Epithelial cell of prostate (primary cell): Measurements from ENCODE around the gene HOMEZ.
A peak's percentile ranks its signal among the peaks of the same experiment; 100 is the strongest.
"Not testable (repeated sequence)": the region's sequence is repeated elsewhere in the genome, so short reads cannot be mapped to it uniquely, and the experiment has no call there.

Source experiments
- DNase-seq: peaks from one replicate; pipeline ENCODE4 v3.0.0-alpha.2; 2011; ENCODE audit warnings: low read depth, low spot score
- H3K27ac ChIP-seq: fragments of 450-650 bp; 2 replicates; pipeline ENCODE4 v1.5.1; 2017; ENCODE audit warnings: mild to moderate bottlenecking

Gene HOMEZ, protein sequence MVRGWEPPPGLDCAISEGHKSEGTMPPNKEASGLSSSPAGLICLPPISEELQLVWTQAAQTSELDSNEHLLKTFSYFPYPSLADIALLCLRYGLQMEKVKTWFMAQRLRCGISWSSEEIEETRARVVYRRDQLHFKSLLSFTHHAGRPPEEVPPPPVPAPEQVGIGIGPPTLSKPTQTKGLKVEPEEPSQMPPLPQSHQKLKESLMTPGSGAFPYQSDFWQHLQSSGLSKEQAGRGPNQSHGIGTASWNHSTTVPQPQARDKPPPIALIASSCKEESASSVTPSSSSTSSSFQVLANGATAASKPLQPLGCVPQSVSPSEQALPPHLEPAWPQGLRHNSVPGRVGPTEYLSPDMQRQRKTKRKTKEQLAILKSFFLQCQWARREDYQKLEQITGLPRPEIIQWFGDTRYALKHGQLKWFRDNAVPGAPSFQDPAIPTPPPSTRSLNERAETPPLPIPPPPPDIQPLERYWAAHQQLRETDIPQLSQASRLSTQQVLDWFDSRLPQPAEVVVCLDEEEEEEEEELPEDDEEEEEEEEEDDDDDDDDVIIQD

DNA sequence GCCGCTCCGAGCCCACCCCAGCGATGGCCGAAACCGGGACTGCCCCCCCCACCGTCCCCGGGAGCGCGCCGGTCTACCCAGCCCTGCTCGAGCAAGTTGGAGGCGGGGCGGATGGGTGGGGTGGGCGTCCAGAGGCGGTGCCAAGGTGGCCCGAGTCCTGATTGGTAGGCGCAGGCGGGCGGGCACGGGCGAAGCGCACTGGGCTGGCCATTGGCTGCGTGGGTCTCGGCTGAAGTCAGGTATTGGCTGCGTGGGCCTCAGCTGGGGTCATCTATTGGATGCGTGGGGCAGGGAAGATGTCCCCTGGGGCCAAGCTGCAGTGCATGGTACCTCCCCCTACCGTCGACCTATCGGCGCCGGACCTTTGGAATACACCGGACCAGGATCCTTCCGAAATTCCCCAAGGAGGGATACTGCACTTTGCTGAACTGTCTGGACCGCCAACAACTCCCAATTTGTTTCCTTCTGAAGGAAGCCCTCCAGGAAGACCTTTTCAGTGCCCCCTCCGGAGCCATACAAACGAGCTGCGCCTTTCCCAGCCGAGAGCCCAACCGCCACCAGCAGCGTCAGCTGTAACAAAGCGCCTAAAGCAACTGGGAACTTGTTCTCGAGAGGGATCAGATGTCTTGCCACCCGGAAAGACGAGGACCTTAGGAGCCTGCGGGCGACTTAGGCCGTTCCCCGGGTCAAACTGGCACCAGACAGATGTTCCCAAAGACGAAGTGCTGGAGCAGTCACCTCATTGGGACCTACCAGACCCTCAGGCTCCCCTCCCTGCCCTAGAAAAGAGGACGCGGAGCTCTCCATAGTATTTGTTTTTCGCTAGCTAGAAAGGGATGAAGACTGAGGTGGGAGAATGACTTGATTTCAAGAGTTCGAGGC, at the start of gene HOMEZ:
Gene HOMEZ, minus strand, starts transcription at position 113 of the 882 bp plus-strand sequence. CDS start 180 bp downstream, outside the sequence.
- peak; percentile 89 for DNase-seq
- peak within 1 kb of the TSS; percentile 83 for H3K27ac ChIP-seq

DNA sequence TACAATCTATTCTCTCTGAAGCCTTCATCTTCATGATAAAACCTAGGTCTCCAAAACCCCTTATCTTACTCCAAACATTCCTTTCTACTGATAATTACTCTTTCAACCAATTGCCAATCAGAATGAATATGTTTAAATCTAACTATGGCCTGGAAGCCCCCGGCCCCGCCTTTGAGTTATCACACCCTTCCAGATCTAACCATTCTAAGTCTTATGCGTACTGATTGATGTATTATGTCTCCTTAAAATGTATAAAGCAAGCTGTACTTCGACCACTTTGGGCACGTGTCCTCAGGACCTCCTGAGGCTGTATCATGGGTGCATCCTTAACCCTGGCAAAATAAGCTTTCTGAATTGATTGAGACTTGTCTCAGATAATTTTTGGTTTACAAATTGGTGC, 49.7 kb upstream of the HOMEZ start:
- no peak for DNase-seq
- no peak overlapping the region for H3K27ac ChIP-seq

DNA sequence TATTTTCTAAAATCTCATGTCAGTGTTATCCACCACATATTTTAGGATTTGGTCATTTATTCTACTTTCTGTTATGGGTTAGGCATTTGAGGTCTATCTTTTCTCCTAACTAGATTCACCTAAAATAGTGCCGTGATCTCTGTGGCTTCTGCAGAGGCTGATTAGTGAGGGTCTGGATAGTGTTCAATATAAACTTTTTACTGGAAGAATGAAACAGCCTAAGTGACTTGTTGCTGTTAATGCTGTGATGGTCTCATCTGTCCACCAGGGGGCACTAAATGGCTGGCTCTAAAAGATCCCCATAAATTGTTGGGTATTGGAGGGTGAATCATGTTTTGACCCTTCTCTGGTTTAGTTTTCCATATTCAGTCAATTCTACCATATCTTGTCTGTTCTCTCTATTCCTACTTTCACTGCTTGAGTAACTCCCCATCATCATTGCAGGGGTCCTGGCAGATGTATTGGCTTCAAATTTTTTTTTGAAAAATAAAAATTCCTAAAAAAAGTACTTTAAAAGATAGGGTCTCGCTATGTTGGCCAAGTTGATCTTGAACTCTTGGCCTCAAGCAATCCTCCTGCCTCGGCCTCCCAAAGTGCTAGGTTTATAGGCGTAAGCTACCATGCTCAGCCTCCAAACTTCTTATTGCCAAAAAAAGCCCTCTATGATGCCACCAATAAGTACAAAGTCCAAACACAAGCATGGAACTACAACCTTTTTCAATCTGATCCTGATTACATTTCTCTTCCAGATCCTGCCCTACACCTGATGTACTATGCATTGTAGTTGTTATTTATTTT, 42.2 kb upstream of the HOMEZ start:
- H3K27ac ChIP-seq: no peak overlapping the region
- DNase-seq: peak; percentile 10

DNA sequence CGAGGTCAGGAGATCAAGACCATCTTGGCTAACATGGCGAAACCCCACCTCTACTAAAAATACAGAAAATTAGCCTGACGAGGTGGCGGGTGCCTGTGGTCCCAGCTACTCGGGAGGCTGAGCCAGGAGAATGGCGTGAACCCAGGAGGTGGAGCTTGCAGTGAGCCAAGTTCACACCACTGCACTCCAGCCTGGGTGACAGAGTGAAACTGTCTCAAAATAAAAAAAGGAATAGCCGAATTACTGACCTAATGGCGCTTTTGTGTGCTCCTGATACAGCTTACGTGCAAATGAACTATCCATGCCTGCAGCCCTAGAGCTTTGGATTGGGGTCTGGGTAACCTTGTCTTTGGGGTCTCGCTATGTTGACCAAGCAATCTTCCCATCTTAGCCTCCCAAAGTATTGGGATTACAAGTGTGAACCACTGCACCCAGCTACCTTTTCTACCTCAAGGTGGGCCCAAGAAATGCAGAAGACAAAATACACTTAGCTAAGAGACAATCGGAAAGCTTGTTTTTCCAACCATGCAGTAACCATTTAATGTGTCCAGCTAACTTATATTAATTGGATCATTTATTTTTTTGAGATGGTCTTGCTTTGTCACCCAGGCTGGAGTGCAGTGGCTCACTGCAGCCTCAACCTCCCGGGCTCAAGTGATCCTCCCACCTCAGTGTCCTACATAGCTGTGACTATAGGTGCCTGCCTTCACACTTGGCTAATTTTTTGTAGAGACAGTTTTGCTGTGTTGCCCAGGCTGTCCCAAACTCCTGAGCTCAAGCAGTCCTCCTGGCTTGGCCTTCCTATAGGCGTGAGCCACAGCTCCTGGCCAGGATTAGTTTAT, 40.8 kb upstream of the HOMEZ start:
- DNase-seq: no peak
- no peak overlapping the region for H3K27ac ChIP-seq

DNA sequence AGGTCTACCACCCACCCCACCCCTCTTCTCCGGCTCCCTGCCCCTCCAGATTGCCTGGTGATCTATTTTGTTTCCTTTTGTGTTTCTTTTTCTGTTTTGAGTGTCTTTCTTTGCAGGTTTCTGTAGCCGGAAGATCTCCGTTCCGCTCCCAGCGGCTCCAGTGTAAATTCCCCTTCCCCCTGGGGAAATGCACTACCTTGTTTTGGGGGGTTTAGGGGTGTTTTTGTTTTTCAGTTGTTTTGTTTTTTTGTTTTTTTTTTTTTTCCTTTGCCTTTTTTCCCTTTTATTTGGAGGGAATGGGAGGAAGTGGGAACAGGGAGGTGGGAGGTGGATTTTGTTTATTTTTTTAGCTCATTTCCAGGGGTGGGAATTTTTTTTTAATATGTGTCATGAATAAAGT, 39.8 kb upstream of the HOMEZ start:
- H3K27ac ChIP-seq, DNase-seq: not testable (repeated sequence)

DNA sequence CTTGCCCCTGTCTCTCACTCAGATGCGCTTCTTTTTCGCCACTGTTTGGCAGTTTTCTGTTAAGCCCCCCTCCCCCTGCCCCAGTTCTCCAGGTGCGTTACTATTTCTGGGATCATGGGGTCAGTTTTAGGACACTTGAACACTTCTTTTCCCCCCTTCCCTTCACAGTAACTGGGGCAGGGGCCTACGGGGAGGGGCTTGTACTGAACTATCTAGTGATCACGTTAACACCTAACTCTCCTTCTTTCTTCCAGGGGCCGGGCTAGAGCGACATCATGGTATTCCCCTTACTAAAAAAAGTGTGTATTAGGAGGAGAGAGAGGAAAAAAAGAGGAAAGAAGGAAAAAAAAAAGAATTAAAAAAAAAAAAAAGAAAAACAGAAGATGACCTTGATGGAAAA, 39.1 kb upstream of the HOMEZ start:
- H3K27ac ChIP-seq: no peak overlapping the region
- no peak for DNase-seq

DNA sequence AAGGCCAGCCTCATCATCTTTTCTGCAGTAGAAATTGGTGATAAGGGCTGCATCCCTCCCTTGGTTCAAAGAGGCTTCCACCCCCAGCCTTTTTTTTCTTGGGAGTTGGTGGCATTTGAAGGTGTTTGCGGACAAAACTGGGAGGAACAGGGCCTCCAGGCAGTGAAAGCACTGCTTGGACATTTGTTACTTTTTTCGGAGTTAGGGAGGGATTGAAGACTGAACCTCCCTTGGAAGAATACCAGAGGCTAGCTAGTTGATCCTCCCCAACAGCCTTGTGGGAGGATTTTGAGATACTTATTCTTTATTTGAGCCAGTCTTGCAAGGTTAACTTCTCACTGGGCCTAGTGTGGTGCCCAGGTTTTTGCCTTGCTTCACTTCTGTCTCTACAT, 38.5 kb upstream of the HOMEZ start:
- H3K27ac ChIP-seq: no peak overlapping the region
- DNase-seq: no peak

DNA sequence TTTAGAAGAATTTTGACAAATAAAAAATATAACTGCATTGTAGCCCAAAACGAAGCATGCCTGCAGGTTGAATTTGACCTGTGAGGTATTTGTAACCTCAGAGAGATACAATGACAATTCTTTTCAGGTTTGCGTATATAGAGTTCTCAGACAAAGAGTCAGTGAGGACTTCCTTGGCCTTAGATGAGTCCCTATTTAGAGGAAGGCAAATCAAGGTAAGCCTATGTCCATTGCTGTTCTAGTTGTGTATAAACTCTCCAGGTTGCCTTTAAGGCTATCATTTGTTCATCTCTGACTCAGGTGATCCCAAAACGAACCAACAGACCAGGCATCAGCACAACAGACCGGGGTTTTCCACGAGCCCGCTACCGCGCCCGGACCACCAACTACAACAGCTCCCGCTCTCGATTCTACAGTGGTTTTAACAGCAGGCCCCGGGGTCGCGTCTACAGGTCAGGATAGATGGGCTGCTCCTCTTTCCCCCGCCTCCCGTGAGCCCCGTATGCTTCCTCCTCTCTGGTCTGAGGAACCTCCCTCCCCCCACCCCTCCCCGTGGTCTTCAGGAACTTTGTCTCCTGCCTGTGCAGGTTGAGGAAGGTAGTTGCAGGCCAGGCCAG, 38.0 kb upstream of the HOMEZ start:
- no peak overlapping the region for H3K27ac ChIP-seq
- DNase-seq: no peak

DNA sequence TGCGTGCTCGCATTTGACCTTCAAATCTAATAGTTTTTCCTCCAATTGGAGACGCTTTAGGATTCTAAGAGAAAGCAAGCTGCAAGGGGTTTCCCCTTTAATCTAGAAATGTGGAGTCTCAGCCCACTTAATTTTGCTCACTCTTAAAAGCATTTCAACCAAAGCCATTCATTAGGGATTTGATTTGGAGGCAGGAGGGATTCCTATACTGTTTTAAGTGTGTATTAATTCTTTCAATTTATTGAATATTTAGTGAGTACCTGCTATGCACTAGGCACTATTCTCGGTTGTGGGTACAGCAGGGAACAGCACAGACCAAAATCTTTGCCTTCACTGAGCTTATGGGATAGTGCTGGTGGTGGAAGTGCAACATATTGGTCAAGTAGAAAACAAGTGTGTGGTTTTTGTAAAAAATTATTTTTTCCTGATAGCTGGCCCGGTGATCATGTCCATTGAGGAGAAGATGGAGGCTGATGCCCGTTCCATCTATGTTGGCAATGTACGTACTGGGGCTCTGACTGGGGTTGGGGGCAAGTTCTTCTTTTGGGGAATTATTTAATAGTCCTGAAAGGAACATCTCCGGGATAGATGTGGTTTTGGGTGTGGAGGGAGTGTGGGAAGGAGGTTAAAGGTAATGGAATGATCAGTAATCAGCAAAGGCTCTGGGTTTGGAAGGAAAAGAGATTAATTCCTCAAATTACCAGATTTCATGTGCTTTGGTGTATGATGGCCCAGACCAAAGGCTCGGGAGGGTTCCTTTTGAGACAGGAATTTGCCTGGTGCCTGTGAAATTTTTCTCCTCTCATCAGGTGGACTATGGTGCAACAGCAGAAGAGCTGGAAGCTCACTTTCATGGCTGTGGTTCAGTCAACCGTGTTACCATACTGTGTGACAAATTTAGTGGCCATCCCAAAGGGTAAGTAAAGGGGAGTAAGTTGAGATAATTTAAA, 36.9 kb upstream of the HOMEZ start:
- DNase-seq: no peak
- H3K27ac ChIP-seq: peak overlapping the region; percentile 86

DNA sequence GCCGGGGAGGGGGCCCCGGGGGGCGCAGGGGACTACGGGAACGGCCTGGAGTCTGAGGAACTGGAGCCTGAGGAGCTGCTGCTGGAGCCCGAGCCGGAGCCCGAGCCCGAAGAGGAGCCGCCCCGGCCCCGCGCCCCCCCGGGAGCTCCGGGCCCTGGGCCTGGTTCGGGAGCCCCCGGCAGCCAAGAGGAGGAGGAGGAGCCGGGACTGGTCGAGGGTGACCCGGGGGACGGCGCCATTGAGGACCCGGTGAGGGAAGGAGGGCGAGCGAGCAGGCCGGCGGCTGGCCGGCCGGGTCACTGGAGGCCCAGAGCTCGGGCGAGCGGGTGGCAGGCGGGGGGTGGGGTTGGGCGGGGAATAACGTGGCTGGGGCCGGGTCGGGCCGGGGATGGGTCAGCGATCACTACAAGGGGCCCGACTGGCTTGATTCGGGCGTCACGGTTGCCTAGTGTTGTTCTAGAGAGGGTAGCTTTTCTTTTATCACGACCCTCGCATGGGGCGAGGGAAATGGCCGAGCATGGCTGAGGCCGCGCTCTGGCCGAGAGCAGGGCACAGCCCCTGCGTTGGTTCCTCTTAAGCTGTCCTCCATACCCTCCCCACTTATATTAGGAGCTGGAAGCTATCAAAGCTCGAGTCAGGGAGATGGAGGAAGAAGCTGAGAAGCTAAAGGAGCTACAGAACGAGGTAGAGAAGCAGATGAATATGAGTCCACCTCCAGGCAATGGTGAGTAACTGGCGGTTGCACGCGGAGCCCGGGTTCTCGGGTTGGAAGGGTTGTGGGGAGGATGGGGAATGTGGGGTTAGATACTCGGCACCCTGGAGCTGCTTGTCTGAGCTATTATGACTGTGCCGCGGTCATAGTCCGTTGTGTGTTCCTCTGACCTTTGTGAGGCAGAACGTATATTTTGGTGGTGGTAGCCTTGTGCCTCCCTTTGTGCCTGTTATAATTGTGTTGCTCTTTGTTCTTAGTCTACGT, 35.9 kb upstream of the HOMEZ start:
- H3K27ac ChIP-seq: peak overlapping the region; percentile 86
- DNase-seq: no peak

DNA sequence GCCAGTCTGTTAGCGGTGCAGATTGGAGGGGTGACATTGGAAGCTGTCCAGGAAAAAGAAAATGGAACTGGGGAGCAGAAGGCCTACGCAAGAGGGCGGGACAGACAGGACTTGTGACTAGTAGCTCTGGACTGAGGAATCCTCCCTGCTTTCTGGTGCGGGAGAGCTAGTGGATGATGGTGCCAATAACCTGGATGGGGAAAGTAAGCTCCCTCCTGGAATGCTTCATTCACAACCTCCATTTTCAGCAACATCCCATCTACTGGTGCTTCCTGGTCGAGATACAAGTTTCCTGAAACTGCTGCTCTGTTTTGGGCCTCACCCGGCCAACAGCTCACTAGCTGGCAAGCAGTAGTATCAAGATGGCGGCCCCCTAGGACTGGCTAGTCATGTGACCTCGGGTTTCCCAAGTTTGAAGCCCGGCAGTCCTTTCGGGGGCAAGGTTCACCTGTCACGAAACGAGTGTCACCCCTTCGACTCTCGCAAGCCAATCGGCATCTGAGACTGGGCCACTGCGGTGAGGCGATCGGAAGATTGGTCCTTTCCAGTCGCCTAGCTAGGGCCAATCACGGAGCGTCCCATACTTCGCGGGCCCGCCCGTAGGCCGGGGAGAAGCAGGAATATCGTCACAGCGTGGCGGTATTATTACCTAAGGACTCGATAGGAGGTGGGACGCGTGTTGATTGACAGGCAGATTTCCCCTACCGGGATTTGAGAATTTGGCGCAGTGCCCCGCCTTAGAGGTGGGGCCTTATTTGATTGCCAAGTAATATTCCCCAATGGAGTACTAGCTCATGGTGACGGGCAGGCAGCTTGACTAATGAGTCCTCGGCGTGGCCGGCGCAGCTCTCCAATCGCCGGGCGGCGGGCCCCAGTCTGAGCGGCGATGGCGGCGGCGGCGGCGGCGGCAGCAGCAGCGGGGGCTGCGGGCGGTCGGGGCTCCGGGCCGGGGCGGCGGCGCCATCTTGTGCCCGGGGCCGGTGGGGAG, 34.9 kb upstream of the HOMEZ start, which contains the start of gene PABPN1:
Gene PABPN1, plus strand, starts transcription at position 874 of the 988 bp plus-strand sequence. Its CDS starts 13 bp downstream, at position 887.
- peak within 1 kb of the TSS; percentile 86 for H3K27ac ChIP-seq
- peak; percentile 98 for DNase-seq

DNA sequence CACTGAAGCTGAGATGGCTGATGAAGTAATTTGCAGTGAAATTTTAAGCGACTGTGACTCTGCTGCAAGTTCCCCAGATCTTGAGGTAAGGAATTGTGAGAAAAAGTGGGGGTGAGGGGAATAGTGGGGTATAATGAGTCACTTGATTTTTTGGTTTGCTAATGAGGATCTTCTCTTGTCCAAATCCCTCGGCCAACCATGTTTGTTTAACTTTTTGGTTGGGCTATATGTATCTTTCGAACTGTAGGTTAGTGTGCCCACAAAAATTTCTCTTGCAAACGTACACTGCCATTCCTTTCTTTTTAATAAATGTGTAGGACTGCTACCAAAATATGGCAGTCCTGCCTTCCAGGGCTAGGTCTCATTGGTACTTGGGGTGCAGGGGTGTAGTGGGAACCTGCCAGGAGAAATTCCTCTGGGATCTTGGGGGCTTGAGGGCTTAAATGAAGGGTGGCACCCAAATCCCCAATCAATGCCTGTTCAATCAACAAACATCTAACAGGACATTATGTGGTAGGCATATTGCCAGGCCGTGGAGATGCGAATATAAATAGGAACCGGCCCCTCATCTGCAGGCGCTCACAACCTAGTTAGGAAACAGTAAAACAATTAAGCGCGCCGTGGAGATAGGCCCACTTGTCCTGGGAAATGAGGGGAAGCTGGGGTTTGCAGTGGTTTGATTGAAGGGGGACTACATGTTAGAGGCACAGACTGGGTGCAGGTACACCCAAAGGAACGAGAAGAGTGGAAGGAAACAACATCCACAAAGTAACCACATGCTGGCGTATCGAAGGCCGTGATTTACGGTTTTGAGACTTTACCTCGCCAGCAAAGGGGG, 34.0 kb upstream of the HOMEZ start:
- no peak for DNase-seq
- peak overlapping the region; percentile 86 for H3K27ac ChIP-seq

DNA sequence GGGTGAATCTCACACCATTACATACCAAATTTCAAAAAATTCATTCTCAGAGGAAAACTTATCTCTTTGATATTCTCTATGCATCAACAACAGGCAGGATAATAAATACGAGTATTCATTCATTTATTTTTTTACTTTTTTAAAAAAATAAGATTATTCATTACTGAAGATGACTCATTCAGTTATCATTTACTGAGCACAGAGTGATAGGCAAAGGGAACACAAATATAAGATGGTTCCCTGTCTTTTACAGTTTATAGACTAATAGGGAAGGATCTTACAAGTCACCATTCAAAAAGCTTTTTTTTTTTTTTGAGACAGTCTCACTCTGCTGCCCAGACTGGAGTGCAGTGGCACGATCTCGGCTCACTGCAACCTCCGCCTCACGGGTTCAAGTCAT, 30.4 kb upstream of the HOMEZ start:
- DNase-seq: no peak

DNA sequence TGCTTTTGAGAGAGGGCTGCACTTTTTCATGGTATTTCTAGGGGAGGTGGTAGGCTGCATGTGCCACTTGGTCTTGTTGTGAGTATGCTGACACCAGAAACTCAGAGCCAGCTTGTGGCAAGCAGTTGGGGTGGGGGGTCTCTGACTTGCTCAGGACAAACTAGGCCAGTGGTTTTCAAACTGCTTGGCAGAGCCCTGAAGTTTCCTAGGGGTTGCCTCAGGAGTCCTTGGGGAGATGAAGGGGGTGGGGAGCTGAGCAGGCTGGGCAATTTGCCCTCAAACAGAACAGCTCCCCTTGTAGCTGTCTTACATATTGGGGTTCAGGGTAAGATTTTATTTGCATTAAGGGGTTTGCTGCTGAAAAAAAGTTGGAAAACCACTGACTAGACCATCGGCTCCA, 24.6 kb upstream of the HOMEZ start:
- no peak overlapping the region for H3K27ac ChIP-seq
- no peak for DNase-seq

More for the DNA sequence above, 30.4 kb upstream of the HOMEZ start:
- H3K27ac ChIP-seq: no peak overlapping the region
